Measurements from ENCODE around the gene PDE7B.

Gene PDE7B

GRCh38 chr6:136030131-136030530 is 178.6 kb downstream of the PDE7B start:
- no peak for DNase-seq (ENCODE audit: low read depth in 3 of 3)

GRCh38 chr6:136031982-136032381 is 180.5 kb downstream of the PDE7B start:
- DNase-seq (ENCODE audit: low read depth in 3 of 3), result no peak

GRCh38 chr6:136033416-136033815 is 181.9 kb downstream of the PDE7B start:
- DNase-seq (ENCODE audit: low read depth in 3 of 3), result no peak

GRCh38 chr6:136034422-136034821 is 182.9 kb downstream of the PDE7B start:
- no peak for DNase-seq (ENCODE audit: low read depth in 3 of 3)

GRCh38 chr6:136035378-136036070 is 184.0 kb downstream of the PDE7B start:
- no peak for DNase-seq (ENCODE audit: low read depth in 3 of 3)

- no peak for DNase-seq (ENCODE audit: low read depth in 3 of 3)
Observed at GRCh38 chr6:136036071-136036380, 184.5 kb downstream of the PDE7B start.

- DNase-seq (ENCODE audit: low read depth in 3 of 3), result no peak
Observed at GRCh38 chr6:136036601-136037000, 185.1 kb downstream of the PDE7B start.

- DNase-seq (ENCODE audit: low read depth in 3 of 3), result peak in 1 of 3 donors; percentile 28
Observed at GRCh38 chr6:136037242-136037875, 185.9 kb downstream of the PDE7B start.

GRCh38 chr6:136037876-136038460 is 186.5 kb downstream of the PDE7B start:
- no peak for DNase-seq (ENCODE audit: low read depth in 3 of 3)

- DNase-seq (ENCODE audit: low read depth in 3 of 3), result no peak
Observed at GRCh38 chr6:136038531-136038930, 187.0 kb downstream of the PDE7B start.

GRCh38 chr6:136039185-136039584 is 187.7 kb downstream of the PDE7B start:
- no peak for DNase-seq (ENCODE audit: low read depth in 3 of 3)

GRCh38 chr6:136050475-136050874 is 199.0 kb downstream of the PDE7B start:
- no peak for DNase-seq (ENCODE audit: low read depth in 3 of 3)

GRCh38 chr6:136051140-136051775 is 199.8 kb downstream of the PDE7B start:
- no peak for DNase-seq (ENCODE audit: low read depth in 3 of 3)

GRCh38 chr6:136052031-136052430 is 200.5 kb downstream of the PDE7B start:
- no peak for DNase-seq (ENCODE audit: low read depth in 3 of 3)

GRCh38 chr6:136058852-136059251 is 207.4 kb downstream of the PDE7B start:
- DNase-seq (ENCODE audit: low read depth in 3 of 3), result no peak

- no peak for DNase-seq (ENCODE audit: low read depth in 3 of 3)
Observed at GRCh38 chr6:136059308-136059707, 207.8 kb downstream of the PDE7B start.

- DNase-seq (ENCODE audit: low read depth in 3 of 3), result no peak
Observed at GRCh38 chr6:136060052-136060451, 208.6 kb downstream of the PDE7B start.

- no peak for DNase-seq (ENCODE audit: low read depth in 3 of 3)
Observed at GRCh38 chr6:136060759-136061158, 209.3 kb downstream of the PDE7B start.

- no peak for DNase-seq (ENCODE audit: low read depth in 3 of 3)
Observed at GRCh38 chr6:136061701-136062100, 210.2 kb downstream of the PDE7B start.

GRCh38 chr6:136063096-136063495 is 211.6 kb downstream of the PDE7B start:
- DNase-seq (ENCODE audit: low read depth in 3 of 3), result no peak

- no peak for DNase-seq (ENCODE audit: low read depth in 3 of 3)
Observed at GRCh38 chr6:136066005-136066404, 214.5 kb downstream of the PDE7B start.

GRCh38 chr6:136067731-136068341 is 216.3 kb downstream of the PDE7B start:
- no peak for DNase-seq (ENCODE audit: low read depth in 3 of 3)
